Stomach (tissue), 4 donors: ENCODE measurements around the gene TSGA10.

ENCODE experiments used
- EP300 ChIP-seq: sonication (generic); formaldehyde crosslinking; IDR thresholded peaks from one replicate; pipeline ENCODE4 v1.6.1; 2017; ENCODE audit warnings: antibody characterized with exemption
- POLR2A ChIP-seq, 4 donors: fragments of 450-650 bp; IDR thresholded peaks; one replicate each; pipeline ENCODE4 v1.6.1; 2016; ENCODE audit warnings: antibody characterized with exemption in 4 of 4, control low read depth in 2 of 4, mild to moderate bottlenecking in 1 of 4, moderate library complexity in 1 of 4
- POLR2AphosphoS5 ChIP-seq, 3 donors: sonication (generic); formaldehyde crosslinking; IDR thresholded peaks; one replicate each; pipeline ENCODE4 v1.6.1; 2016; ENCODE audit warnings: antibody characterized with exemption in 3 of 3
- TF ChIP-seq, protein P1 (sequence below), 7 experiments: fragments of 450-650 bp in 4 of 7; fragments of 200-600 bp in 3 of 7; sonication (generic) in 3 of 7; IDR thresholded peaks; one replicate each; pipeline ENCODE4 v1.5.1; 2016 to 2019; ENCODE audit warnings: antibody characterized with exemption in 7 of 7, control low read depth in 2 of 7, mild to moderate bottlenecking in 1 of 7

- TF ChIP-seq, protein P1, sequence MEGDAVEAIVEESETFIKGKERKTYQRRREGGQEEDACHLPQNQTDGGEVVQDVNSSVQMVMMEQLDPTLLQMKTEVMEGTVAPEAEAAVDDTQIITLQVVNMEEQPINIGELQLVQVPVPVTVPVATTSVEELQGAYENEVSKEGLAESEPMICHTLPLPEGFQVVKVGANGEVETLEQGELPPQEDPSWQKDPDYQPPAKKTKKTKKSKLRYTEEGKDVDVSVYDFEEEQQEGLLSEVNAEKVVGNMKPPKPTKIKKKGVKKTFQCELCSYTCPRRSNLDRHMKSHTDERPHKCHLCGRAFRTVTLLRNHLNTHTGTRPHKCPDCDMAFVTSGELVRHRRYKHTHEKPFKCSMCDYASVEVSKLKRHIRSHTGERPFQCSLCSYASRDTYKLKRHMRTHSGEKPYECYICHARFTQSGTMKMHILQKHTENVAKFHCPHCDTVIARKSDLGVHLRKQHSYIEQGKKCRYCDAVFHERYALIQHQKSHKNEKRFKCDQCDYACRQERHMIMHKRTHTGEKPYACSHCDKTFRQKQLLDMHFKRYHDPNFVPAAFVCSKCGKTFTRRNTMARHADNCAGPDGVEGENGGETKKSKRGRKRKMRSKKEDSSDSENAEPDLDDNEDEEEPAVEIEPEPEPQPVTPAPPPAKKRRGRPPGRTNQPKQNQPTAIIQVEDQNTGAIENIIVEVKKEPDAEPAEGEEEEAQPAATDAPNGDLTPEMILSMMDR (IDR thresholded peaks at IDR 0.05): no peak
- TF ChIP-seq POLR2AphosphoS5 (IDR thresholded peaks at IDR 0.05) (no peak), POLR2A (IDR thresholded peaks at IDR 0.05) (no peak), EP300 (no peak)
Measured at GRCh38 chr2:99127981-99128380, 26.8 kb downstream of the TSGA10 start.
